Thoracic aorta (tissue), 2 donors: ENCODE results near the gene ZNF560. TPM values are rescaled to one million over a fixed set of nuclear protein-coding genes. Genes with fewer than 3 reads are reported as not detected.

Source experiments
- ATAC-seq: fragments of 150-250 bp; one replicate; pipeline ENCODE4 v1.8.0; 2017; ENCODE audit warnings: low read depth; ENCODE audit not compliant: insufficient number of reproducible peaks, low FRiP score
- DNase-seq: peaks from one replicate; pipeline ENCODE4 v3.0.0-alpha.2; 2020; ENCODE audit warnings: low spot score
- H3K27ac ChIP-seq, 2 donors: fragments of 200-600 bp; sonication (generic); 1 replicate in 1 of 2; 2 replicates in 1 of 2; pipeline ENCODE4 v1.5.1; 2016; ENCODE audit warnings: mild to moderate bottlenecking in 2 of 2, moderate library complexity in 2 of 2
- H3K27me3 ChIP-seq: fragments of 200-600 bp; sonication (generic); replicated peaks from 2 replicates; pipeline ENCODE4 v1.6.0; 2016; ENCODE audit warnings: mild to moderate bottlenecking; ENCODE audit not compliant: insufficient read depth
- H3K36me3 ChIP-seq: fragments of 200-600 bp; sonication (generic); one replicate; pipeline ENCODE4 v1.5.1; 2016
- H3K4me1 ChIP-seq, 2 donors: fragments of 200-600 bp; sonication (generic); 1 replicate in 1 of 2; 2 replicates in 1 of 2; pipeline versions ENCODE4 v1.5.1 to v1.6.0; 2016; ENCODE audit warnings: low read depth in 2 of 2, mild to moderate bottlenecking in 1 of 2; ENCODE audit not compliant: control insufficient read depth in 1 of 2
- H3K4me3 ChIP-seq: fragments of 200-600 bp; sonication (generic); 2 replicates; pipeline ENCODE4 v1.5.1; 2016; ENCODE audit warnings: mild to moderate bottlenecking
- H3K9me3 ChIP-seq: fragments of 200-600 bp; sonication (generic); 2 replicates; pipeline ENCODE4 v1.5.1; 2016
- CTCF ChIP-seq: fragments of 200-600 bp; sonication (generic); IDR thresholded peaks from one replicate; pipeline ENCODE4 v1.5.1; 2019; ENCODE audit warnings: antibody characterized with exemption
- total RNA-seq, 2 donors: library from RNA; depleted of rRNA; stranded (reverse); fragments of >200 nt; gene quantifications; one replicate each; pipeline versions ENCODE4 v1.1.0 to v1.2.3, GENCODE V29; 2016

Gene ZNF560
- total RNA-seq, 2 donors from 2014 or later = not detected

GRCh38 chr19:9436358-9436757 lies 62.1 kb downstream of the ZNF560 start:
- no peak for ATAC-seq
- H3K27ac ChIP-seq = no peak overlapping the region
- no peak for DNase-seq
- no peaks in the 10 kb centered on the region for H3K36me3 ChIP-seq
- no peak for TF ChIP-seq CTCF
- H3K4me3 ChIP-seq = peak overlapping the region; percentile 79
- peaks cover 9 to 20% of the 10 kb centered on the region in 2 donors for H3K4me1 ChIP-seq
- no peaks in the 10 kb centered on the region for H3K27me3 ChIP-seq
- no peaks in the 10 kb centered on the region for H3K9me3 ChIP-seq

- Histone ChIP-seq H3K27ac (peak within 1 kb of the TSS; percentile 77 to 86), H3K4me3 (peak within 1 kb of the TSS; percentile 79), H3K27me3 (no peaks in the 10 kb centered on the region), H3K4me1 (peaks cover 9 to 20% of the 10 kb centered on the region in 2 donors), H3K36me3 (no peaks in the 10 kb centered on the region), H3K9me3 (no peaks in the 10 kb centered on the region)
- DNase-seq = peak; percentile 53
- TF ChIP-seq CTCF = peak; percentile 90
- ATAC-seq = peak; percentile 69
Measured at GRCh38 chr19:9435279-9436268, 62.8 kb downstream of the ZNF560 start, which contains the start of gene ZNF266. Gene ZNF266, minus strand, starts transcription at chr19:9435573. Its CDS starts 15,484 bp downstream, at chr19:9420089.

- peaks cover 21% of the 10 kb centered on the region for H3K36me3 ChIP-seq
- H3K4me3 ChIP-seq = no peak overlapping the region
- no peak overlapping the region for H3K27ac ChIP-seq
- peaks cover 9 to 20% of the 10 kb centered on the region in 2 donors for H3K4me1 ChIP-seq
- H3K27me3 ChIP-seq = no peaks in the 10 kb centered on the region
- DNase-seq (no peak), ATAC-seq (no peak)
- no peaks in the 10 kb centered on the region for H3K9me3 ChIP-seq
- TF ChIP-seq CTCF = no peak
Measured at GRCh38 chr19:9431475-9431874, 66.9 kb downstream of the ZNF560 start.

- Histone ChIP-seq H3K4me1 (peaks cover 6 to 13% of the 10 kb centered on the region in 2 donors), H3K4me3 (no peak overlapping the region), H3K9me3 (peaks cover 3% of the 10 kb centered on the region), H3K27ac (no peak overlapping the region), H3K36me3 (peaks cover 28% of the 10 kb centered on the region), H3K27me3 (no peaks in the 10 kb centered on the region)
- no peak for TF ChIP-seq CTCF
- DNase-seq (no peak), ATAC-seq (no peak)
Measured at GRCh38 chr19:9430444-9430843, 68.0 kb downstream of the ZNF560 start.

GRCh38 chr19:9427941-9428340 lies 70.5 kb downstream of the ZNF560 start:
- H3K27ac ChIP-seq = no peak overlapping the region
- H3K9me3 ChIP-seq = peaks cover 13% of the 10 kb centered on the region
- ATAC-seq = no peak
- H3K36me3 ChIP-seq = peaks cover 42% of the 10 kb centered on the region
- no peaks in the 10 kb centered on the region for H3K27me3 ChIP-seq
- TF ChIP-seq CTCF = no peak
- H3K4me3 ChIP-seq = no peak overlapping the region
- no peak for DNase-seq
- H3K4me1 ChIP-seq = no peaks in the 10 kb centered on the region

Other genes with a start within 250 kb of the ZNF560 start
- gene OR7E24, start 247.7 kb downstream of the ZNF560 start, total RNA-seq = not detected
- 10 to 100 TPM; 11.6 to 33.6 TPM for gene ZNF699, start 188.8 kb downstream of the ZNF560 start, total RNA-seq
- gene ZNF559, start 174.4 kb downstream of the ZNF560 start, total RNA-seq = 10 to 100 TPM; 22.7 to 26.5 TPM
- gene ZNF177, start 135.6 kb downstream of the ZNF560 start, total RNA-seq = 1 to 10 TPM; 1.9 to 4.2 TPM
- gene ZNF266, start 63.0 kb downstream of the ZNF560 start, total RNA-seq = 10 to 100 TPM; 28.2 to 30.1 TPM
- gene ZNF426, start 40.0 kb upstream of the ZNF560 start, total RNA-seq = 10 to 100 TPM; 10.6 to 17.9 TPM
- gene ZNF121, start 85.9 kb upstream of the ZNF560 start, total RNA-seq = 10 to 100 TPM; 16.1 to 48.6 TPM
- gene ZNF561, start 122.6 kb upstream of the ZNF560 start, total RNA-seq = 10 to 100 TPM; 24.1 to 46.6 TPM
- gene ZNF562, start 176.5 kb upstream of the ZNF560 start, total RNA-seq = 10 to 100 TPM; 13.3 to 35.6 TPM